IMR-90 (cell line): Measurements from ENCODE around the gene CDH7. TPM values are rescaled to one million over a fixed set of nuclear protein-coding genes. Genes with fewer than 3 reads are reported as not detected.

ENCODE experiments used
- ATAC-seq: fragments of 200-7000 bp; cut with Tn5 transposase; 2 replicates; pipeline ENCODE4 v1.9.1; 2020; ENCODE audit warnings: low read depth, mild to moderate bottlenecking, moderate library complexity
- BruUV-seq: library from RNA; stranded (reverse); fragments of 400-500 nt; replicated peaks from 2 replicates; lab custom pipeline; 2021; lab: Mats Ljungman, UMichigan
- CTCF ChIA-PET: fragments of 300-600 bp; formaldehyde crosslinking; extraction: SDS; loops from one replicate; lab custom pipeline; 2021; ENCODE audit warnings: antibody characterized with exemption; lab: Yijun Ruan, JAX
- POLR2A ChIA-PET: fragments of 300-600 bp; sonication (Branson Sonifier 250); formaldehyde crosslinking; loops from one replicate; lab custom pipeline; 2022; ENCODE audit warnings: antibody characterized with exemption; ENCODE audit not compliant: unreplicated experiment; lab: Charles Lee
- DNase-seq: peaks from one replicate; pipeline ENCODE4 v3.0.0; 2013
- H2AFZ ChIP-seq: replicated peaks from 2 replicates; pipeline ENCODE3; 2013; ENCODE audit warnings: low read length, mild to moderate bottlenecking; ENCODE audit not compliant: poor library complexity
- H2AK5ac ChIP-seq: 2 replicates; pipeline ENCODE4 v1.6.1; 2013; ENCODE audit warnings: low read depth, low read length, inconsistent platforms
- H2AK9ac ChIP-seq: replicated peaks from 2 replicates; pipeline ENCODE3; 2013; ENCODE audit warnings: mild to moderate bottlenecking, low read depth, low read length, moderate library complexity; ENCODE audit not compliant: poor library complexity
- H2BK120ac ChIP-seq: 2 replicates; pipeline ENCODE4 v1.6.1; 2013; ENCODE audit warnings: low read depth, low read length, inconsistent platforms
- H2BK15ac ChIP-seq: 3 replicates; pipeline ENCODE4 v1.6.1; 2013; ENCODE audit warnings: low read depth, low read length, inconsistent platforms
- H2BK20ac ChIP-seq: 2 replicates; pipeline ENCODE4 v1.6.1; 2013; ENCODE audit warnings: low read depth, mild to moderate bottlenecking, inconsistent platforms, low read length, moderate library complexity
- H2BK5ac ChIP-seq: 2 replicates; pipeline ENCODE4 v1.6.1; 2013; ENCODE audit warnings: mild to moderate bottlenecking, low read depth, low read length, inconsistent platforms; ENCODE audit not compliant: poor library complexity, severe bottlenecking
- H3K14ac ChIP-seq: replicated peaks from 2 replicates; pipeline ENCODE4 v1.6.1; 2013; ENCODE audit warnings: low read depth, low read length, inconsistent platforms
- H3K18ac ChIP-seq: 2 replicates; pipeline ENCODE4 v1.6.1; 2013; ENCODE audit warnings: low read depth, low read length, control low read depth
- H3K23ac ChIP-seq: 2 replicates; pipeline ENCODE4 v1.6.1; 2013; ENCODE audit warnings: low read depth, low read length, inconsistent platforms
- H3K27ac ChIP-seq: 2 replicates; pipeline ENCODE4 v1.5.1; 2013; ENCODE audit warnings: mild to moderate bottlenecking, control low read depth, low read length; ENCODE audit not compliant: insufficient read depth
- H3K27me3 ChIP-seq: 2 replicates; pipeline ENCODE4 v1.6.1; 2013; ENCODE audit warnings: low read length; ENCODE audit not compliant: control insufficient read depth, insufficient read depth
- H3K36me3 ChIP-seq: 2 replicates; pipeline ENCODE4 v1.6.1; 2013; ENCODE audit warnings: low read length, mixed read lengths; ENCODE audit not compliant: control insufficient read depth, insufficient read depth
- H3K4ac ChIP-seq: 2 replicates; pipeline ENCODE4 v1.6.1; 2013; ENCODE audit warnings: low read depth, low read length, inconsistent platforms
- H3K4me1 ChIP-seq: 2 replicates; pipeline ENCODE4 v1.6.1; 2013; ENCODE audit warnings: low read length, mixed read lengths; ENCODE audit not compliant: control insufficient read depth, insufficient read depth
- H3K4me2 ChIP-seq: 2 replicates; pipeline ENCODE4 v1.6.1; 2013; ENCODE audit warnings: low read depth, mild to moderate bottlenecking, control low read depth, low read length, moderate library complexity
- H3K4me3 ChIP-seq: 2 replicates; pipeline ENCODE4 v1.5.1; 2013; ENCODE audit warnings: low read depth, mild to moderate bottlenecking, control low read depth, low read length, moderate library complexity; ENCODE audit not compliant: insufficient read depth
- H3K56ac ChIP-seq: 2 replicates; pipeline ENCODE4 v1.6.1; 2013; ENCODE audit warnings: low read length, inconsistent platforms; ENCODE audit not compliant: insufficient read depth; ENCODE audit errors: extremely low read depth
- H3K79me1 ChIP-seq, 2 experiments: 2 replicates each; pipeline ENCODE4 v1.6.1; 2013; ENCODE audit warnings: low read length in 2 of 2, inconsistent platforms in 1 of 2, low read depth in 1 of 2
- H3K9ac ChIP-seq: 2 replicates; pipeline ENCODE4 v1.6.1; 2013; ENCODE audit warnings: low read depth, low read length, control low read depth
- H3K9me1 ChIP-seq: 2 replicates; pipeline ENCODE4 v1.6.1; 2013; ENCODE audit warnings: low read length, inconsistent platforms; ENCODE audit not compliant: insufficient read depth
- H3K9me3 ChIP-seq: 2 replicates; pipeline ENCODE4 v1.6.1; 2013; ENCODE audit warnings: low read length; ENCODE audit not compliant: control insufficient read depth, insufficient read depth
- H4K20me1 ChIP-seq: 2 replicates; pipeline ENCODE4 v1.6.1; 2013; ENCODE audit warnings: low read length, inconsistent platforms; ENCODE audit not compliant: insufficient read depth
- H4K5ac ChIP-seq: 2 replicates; pipeline ENCODE4 v1.6.1; 2013; ENCODE audit warnings: mild to moderate bottlenecking, low read depth, low read length, control low read depth
- H4K8ac ChIP-seq, 2 experiments: 2 replicates each; pipeline ENCODE4 v1.6.1; 2013; ENCODE audit warnings: low read depth in 2 of 2, low read length in 2 of 2, control low read depth in 1 of 2, inconsistent platforms in 1 of 2
- H4K91ac ChIP-seq: 2 replicates; pipeline ENCODE4 v1.6.1; 2013; ENCODE audit warnings: low read depth, low read length, inconsistent platforms; ENCODE audit not compliant: insufficient read depth
- FOS ChIP-seq: fragments of 150-350 bp; IDR thresholded peaks from 2 replicates; pipeline ENCODE4 v1.6.1; 2016; ENCODE audit warnings: low read depth, low read length
- MXI1 ChIP-seq: IDR thresholded peaks from 2 replicates; pipeline ENCODE4 v1.6.1; 2012; ENCODE audit warnings: low read depth, mild to moderate bottlenecking, low read length, moderate library complexity, borderline replicate concordance
- POLR2A ChIP-seq: IDR thresholded peaks from 2 replicates; pipeline ENCODE4 v1.6.1; 2012; ENCODE audit warnings: mild to moderate bottlenecking, low read depth, low read length
- RCOR1 ChIP-seq: IDR thresholded peaks from 2 replicates; pipeline ENCODE4 v1.6.1; 2012; ENCODE audit warnings: mild to moderate bottlenecking, low read length, improper control_type of control experiment; ENCODE audit not compliant: insufficient replicate concordance
- dilution Hi-C: fragments of 300-500 bp; cut with HindIII; formaldehyde crosslinking; loops from one replicate; pipeline ENCODE4 v1.14.3; 2018; ENCODE audit warnings: low sequenced_read_pairs; ENCODE audit not compliant: unreplicated experiment
- in situ Hi-C: fragments of 300-500 bp; cut with MboI; formaldehyde crosslinking; loops from 3 replicates; pipeline ENCODE4 v1.14.3; 2019; ENCODE audit warnings: low sequenced_read_pairs, inconsistent platforms, mixed read lengths
- intact Hi-C: fragments of 100-400 bp; cut with micrococcal nuclease; formaldehyde crosslinking; loops from 2 replicates; pipeline ENCODE4 v1.10.0; 2022
- polyA plus RNA-seq, 3 experiments: library from polyadenylated mRNA; depleted of rRNA; stranded (reverse); fragments of >200 nt; gene quantifications; 2 replicates each; pipeline ENCODE4 v1.2.3, GENCODE V29; 2012; ENCODE audit warnings: low replicate concordance in 1 of 3
- total RNA-seq: library from RNA; depleted of rRNA; stranded (reverse); fragments of >200 nt; gene quantifications from 2 replicates; pipeline ENCODE4 v1.2.3, GENCODE V29; 2012
- TF ChIP-seq, protein P1 (sequence below): conservative IDR thresholded peaks from 2 replicates; pipeline ENCODE4 v1.5.1; 2012; ENCODE audit warnings: mild to moderate bottlenecking, low read depth, low read length, improper control_type of control experiment

The CDH7 gene
- total and polyA plus RNA-seq, 2 of the 4 experiments (the other 2 are of a cell fraction) = not detected

DNA sequence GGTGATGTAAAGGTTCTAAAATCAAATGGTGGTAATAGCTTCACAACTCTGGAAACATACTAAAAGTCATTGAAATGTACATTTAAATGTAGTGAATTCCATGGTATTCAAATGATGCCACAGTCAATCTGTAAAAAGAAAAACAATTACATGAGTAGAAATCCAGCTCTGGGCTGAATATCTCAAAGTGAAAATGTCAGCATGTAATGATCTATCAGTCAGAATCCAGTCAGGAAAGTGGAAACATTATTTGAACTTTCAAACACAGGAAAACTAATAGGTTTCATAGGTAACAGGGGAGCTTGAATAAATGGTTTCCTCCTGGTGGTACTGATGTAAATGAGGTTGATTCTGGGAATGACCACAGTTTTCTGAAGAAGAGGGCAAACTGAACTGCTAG is 186.4 kb downstream of the CDH7 start:
- BruUV-seq = no TSS peak
- Histone ChIP-seq H4K8ac (no peak overlapping the region), H3K27ac (no peak overlapping the region), H3K18ac (no peak overlapping the region), H2BK20ac (no peak overlapping the region), H3K4me1 (no peaks in the 10 kb centered on the region), H3K79me1 (no peaks in the 10 kb centered on the region), H3K9me3 (peaks cover 4% of the 10 kb centered on the region), H3K56ac (no peak overlapping the region), H2AFZ (no peak overlapping the region), H2BK5ac (no peak overlapping the region), H2AK9ac (no peak overlapping the region), H3K36me3 (no peaks in the 10 kb centered on the region), H3K4me2 (no peak overlapping the region), H3K4me3 (no peak overlapping the region), H2AK5ac (no peak overlapping the region), H2BK15ac (no peak overlapping the region), H4K5ac (no peak overlapping the region), H4K91ac (no peak overlapping the region), H3K14ac (no peak overlapping the region), H3K4ac (no peak overlapping the region), H3K9me1 (no peaks in the 10 kb centered on the region), H2BK120ac (no peak overlapping the region), H4K20me1 (no peaks in the 10 kb centered on the region), H3K27me3 (no peaks in the 10 kb centered on the region), H3K23ac (no peak overlapping the region), H3K9ac (no peak overlapping the region)
- POLR2A ChIA-PET = no interaction called here
- ATAC-seq = no peak
- TF ChIP-seq RCOR1 (no peak), POLR2A (no peak), MXI1 (no peak), FOS (no peak)
- TF ChIP-seq, protein P1, sequence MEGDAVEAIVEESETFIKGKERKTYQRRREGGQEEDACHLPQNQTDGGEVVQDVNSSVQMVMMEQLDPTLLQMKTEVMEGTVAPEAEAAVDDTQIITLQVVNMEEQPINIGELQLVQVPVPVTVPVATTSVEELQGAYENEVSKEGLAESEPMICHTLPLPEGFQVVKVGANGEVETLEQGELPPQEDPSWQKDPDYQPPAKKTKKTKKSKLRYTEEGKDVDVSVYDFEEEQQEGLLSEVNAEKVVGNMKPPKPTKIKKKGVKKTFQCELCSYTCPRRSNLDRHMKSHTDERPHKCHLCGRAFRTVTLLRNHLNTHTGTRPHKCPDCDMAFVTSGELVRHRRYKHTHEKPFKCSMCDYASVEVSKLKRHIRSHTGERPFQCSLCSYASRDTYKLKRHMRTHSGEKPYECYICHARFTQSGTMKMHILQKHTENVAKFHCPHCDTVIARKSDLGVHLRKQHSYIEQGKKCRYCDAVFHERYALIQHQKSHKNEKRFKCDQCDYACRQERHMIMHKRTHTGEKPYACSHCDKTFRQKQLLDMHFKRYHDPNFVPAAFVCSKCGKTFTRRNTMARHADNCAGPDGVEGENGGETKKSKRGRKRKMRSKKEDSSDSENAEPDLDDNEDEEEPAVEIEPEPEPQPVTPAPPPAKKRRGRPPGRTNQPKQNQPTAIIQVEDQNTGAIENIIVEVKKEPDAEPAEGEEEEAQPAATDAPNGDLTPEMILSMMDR = no peak
- in situ Hi-C loops (no loop called here), dilution Hi-C loops (no loop called here), intact Hi-C loops (no loop called here)
- CTCF ChIA-PET = no interaction called here
- no peak for DNase-seq
